GM19452 (cell line): ENCODE data around the gene PEPD.

ENCODE experiments used
- ATAC-seq: cut with Tn5 transposase; IDR thresholded peaks from one replicate; pipeline ENCODE4 v1.9.1; 2021; ENCODE audit not compliant: unreplicated experiment

The PEPD gene

GRCh38 chr19:33388725-33389420 lies 132.7 kb downstream of the PEPD start:
- ATAC-seq: no peak

GRCh38 chr19:33388231-33388724 lies 133.3 kb downstream of the PEPD start:
- no peak for ATAC-seq

GRCh38 chr19:33387351-33388230 lies 134.0 kb downstream of the PEPD start:
- no peak for ATAC-seq

DNA sequence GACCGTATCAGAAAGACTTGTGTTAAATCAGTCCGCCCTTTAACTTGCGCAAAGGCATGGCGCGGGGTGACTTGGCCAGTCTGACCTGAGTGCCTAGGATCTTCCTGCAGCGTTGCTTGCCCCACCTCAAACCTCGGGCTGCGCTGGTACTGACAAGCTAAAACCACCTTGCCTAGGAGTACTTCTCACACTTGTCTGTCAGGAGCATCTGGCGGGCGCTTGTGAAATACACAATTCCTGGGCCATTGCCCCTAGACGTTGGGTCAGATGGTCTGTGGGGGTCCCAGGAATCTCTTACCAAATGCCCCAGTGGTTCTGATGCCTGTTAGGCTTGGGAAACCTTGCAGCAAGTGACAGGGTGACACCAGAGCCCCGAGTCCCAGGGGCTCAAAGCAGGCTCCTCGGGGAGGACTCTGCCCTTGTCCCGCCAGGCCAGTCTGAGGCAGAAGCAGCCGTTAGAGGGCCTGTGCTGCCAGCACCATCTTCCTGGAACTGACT lies 135.2 kb downstream of the PEPD start:
- ATAC-seq: no peak

DNA sequence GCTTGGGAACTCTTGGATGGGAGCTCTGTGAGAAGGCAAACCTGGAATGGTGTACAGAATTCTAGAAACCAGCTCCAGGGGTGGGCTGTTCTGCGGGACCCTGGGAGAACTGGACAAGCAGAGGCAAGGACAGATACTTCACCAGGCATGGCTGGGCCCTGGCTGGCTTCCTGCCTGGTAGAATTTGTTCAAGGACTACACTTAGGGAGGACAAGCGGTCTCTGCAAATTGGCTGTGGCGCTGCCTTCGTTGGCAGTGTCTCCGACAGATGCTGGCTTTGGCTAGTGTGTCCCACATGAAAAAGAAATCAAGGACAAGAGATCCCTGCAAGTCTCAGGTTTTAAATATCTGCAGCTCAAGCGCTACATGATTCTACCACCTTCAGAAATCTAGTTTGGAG lies 135.6 kb downstream of the PEPD start:
- ATAC-seq: no peak

DNA sequence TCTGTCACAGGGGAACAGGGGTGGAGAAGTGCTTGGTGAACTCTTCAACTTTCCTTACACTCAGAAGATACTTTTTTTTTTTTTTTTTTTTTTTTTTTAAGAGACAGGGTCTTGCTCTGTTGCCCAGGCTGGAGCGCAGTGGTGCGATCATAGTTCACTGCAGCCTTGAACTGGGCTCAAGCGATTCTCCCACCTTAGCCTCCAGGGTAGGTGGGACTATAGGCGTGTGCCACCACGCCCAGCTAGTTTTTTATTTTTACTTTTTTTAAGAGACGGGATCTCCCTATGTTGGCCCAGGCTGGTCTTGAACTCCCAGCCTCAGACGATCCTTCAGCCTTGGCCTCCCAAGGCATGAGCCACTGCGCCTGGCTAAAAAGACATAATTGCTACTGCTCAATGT lies 136.6 kb downstream of the PEPD start:
- no peak for ATAC-seq

DNA sequence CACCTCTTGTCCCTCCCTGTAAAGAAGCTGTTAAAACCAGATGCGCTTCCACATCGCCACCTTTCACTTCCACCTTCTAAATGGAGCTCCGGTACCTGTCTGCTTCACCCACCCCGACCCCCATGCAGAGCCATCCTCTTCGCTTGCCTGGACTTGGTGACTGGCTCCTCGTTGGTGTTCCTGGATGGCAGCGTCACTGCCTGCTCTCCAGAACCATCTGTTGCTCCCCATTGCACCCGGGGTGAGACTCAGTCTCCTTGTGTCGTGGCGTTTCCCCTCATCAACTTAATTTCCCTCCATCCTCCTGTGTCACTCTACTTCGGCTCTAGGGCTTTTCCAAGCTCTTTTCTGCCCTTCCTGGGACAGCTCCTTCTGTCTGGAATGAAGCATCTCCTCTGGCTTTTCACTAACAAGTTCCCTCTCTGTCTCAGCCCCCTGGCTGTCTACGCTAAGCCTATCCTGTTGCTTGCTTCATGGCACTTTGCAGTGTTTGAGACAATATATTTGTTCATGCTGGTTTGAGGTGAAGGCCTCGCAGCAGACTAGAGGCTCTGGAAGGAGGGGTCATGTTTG lies 137.8 kb downstream of the PEPD start:
- no peak for ATAC-seq

GRCh38 chr19:33382982-33383381 lies 138.6 kb downstream of the PEPD start:
- ATAC-seq: no peak

GRCh38 chr19:33382006-33382405 lies 139.6 kb downstream of the PEPD start:
- ATAC-seq: no peak

GRCh38 chr19:33381101-33381500 lies 140.5 kb downstream of the PEPD start:
- no peak for ATAC-seq

GRCh38 chr19:33379151-33379829 lies 142.3 kb downstream of the PEPD start:
- no peak for ATAC-seq

DNA sequence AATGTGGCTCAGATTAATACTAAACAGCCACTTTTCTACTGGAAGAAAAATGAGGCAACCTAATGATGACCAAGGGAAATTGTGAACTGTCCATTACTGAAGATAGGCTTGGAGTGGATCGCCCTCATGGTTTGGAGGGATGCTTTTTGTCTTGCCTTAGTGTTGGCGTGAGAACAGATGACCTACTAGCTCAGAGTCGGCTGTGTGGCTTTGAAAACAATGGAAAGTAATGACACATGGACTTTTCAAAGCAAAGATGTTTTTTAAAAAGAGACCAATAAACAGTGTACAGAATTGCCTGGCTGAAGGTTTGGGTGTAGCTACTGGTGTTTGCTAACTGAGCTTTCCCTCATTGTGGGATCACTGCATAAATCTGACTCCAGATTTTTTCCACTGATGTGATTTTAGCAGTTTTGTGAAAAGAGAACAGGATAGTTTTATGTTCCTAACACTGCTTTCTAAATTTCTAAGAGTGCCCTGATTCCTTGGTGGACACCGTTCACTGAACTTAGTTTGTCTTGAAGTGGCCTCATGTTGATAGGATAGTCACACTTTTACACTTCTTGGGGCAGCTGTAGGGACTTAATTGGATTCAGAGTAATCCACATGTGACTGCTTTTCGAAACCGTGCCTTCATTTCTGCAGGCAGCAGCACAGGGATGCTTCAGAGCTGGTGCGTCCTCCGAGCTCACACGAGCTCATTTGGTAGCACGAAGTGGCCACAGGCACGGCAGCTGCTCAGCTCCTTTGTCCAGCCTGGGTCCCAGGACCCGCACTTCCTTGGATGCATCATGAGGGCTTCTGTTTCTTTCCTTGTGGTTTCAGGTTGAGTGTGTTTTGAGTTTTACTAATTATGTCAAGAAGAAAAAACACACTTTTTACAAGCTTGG lies 143.8 kb downstream of the PEPD start:
- ATAC-seq: no peak

DNA sequence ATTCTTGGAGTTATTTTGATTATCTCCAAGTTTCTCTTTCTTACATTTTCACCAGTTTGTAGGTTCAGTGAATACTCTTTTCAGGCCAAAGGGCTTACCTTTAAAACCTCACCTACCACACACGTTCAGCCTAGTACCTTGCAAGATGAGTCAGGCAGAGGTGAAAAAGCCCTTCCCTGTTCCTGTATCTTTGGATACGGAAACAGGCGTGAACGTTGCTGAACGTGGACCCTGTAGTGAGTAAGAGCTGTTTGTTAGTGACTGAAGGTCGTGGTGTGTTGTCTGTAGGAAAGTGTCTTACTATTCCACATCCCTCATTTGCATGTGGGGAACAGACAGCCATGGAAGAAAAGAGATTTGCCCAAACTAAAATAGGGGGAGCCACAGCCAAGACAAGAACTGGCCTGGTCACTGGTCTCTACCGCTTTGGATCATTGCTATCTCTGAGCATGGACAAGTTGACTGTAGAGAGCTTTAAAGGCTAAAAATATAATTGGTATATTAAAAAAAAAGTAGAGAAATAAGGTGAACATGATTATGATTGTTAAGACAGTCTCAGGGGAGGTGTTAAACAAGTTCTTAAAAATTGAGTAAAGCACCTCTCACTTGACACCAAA lies 144.5 kb downstream of the PEPD start:
- ATAC-seq: no peak

GRCh38 chr19:33376423-33376822 lies 145.2 kb downstream of the PEPD start:
- no peak for ATAC-seq

- no peak for ATAC-seq
Observed at GRCh38 chr19:33375837-33376159, 145.8 kb downstream of the PEPD start.

DNA sequence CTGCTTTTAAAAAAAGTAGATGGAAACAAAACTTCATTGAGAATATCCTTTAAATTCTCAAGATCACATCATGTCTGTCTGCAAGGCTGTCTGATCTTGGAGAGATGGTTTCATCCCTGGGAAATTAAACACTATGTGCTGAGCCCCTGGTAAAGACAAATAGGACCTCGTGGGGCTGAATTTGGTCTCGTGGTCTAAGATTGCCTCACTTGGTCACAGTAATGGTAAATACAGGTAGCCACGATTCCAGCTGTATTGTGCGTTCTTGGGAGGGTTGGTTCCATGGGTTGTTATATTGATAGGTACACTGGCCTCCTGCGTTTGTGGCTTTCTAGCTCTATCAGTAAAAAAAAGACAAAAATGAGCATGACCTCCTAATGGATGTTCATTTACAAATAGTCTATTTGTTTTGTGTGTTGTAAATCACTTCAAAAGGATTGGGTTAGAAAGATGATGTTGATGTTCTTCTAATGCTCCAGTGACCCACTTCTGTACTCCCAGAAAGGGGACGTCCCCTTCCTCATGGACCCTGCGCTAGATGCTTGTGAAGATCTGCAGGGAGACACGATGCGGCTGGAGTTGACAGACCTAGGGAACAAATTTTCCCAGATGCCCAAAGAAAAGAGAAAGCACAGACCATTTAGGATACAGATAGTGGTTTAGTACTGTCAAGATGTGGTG lies 146.3 kb downstream of the PEPD start:
- ATAC-seq: no peak

DNA sequence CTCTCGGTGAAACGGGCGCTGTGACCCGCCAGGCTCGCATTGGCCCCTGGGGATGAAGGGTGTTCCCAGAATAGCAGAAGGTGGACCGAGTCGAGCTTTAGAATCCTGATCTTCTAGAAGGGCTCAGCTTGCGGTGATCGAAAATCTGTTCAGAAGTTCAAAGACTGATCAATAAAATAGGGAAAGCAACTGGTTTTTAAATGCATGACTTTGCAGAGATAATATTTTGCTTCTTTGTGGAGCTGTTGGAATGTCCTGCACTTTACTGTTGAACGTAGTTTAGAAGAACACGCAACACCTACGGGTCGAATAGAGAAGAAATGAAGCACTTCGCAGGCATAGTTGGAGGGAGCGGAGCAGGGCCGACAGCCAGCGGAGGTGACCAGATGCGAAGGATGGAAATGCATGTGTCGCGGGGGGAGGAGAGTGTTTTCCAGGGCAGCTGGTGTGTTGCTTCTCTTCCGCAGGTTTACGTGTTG lies 147.3 kb downstream of the PEPD start:
- ATAC-seq: no peak

DNA sequence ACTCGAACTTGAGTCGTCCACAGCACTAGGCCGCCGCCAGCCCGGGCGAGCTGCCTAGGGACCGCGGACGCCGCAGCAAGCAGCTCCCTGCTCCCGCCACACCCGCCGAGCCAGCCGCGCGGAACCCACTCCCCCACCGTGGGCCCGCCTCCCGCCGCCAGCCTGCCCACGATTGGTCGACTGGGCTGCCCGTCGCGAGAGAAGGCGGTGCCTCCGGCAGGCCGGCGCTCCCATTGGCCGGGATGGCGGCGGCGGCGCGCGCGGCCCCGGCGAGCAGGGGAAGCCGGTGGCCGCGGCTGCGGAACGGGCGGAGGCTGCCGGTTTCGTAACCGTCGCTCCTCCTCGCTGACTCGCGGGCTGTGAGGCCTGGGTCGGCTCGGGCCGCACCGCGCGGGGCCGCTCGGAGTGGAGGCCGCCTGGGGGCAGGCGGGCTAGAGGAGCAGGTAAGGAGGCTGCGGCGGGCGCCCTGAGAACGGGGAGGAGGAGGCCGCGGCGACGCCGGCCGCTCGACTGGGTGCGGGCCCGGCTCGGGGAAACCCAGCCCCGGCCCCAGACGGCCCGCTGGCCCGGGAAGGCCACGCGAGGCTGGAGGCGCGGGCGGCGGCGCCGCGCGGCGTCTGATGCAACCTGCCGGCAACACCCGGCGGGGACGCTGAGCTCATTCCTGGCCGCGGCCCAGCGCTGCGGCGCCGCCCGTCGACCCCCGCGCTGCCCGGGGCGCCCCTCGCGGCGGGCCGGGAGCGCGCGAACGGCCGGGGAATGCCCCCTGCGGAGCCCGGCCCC lies 147.9 kb downstream of the PEPD start, which contains the start of gene CEBPG:
Gene CEBPG, plus strand, starts transcription at position 257 of the 783 bp plus-strand sequence. CDS start 5,531 bp downstream, outside the sequence.
- peak; percentile 87 for ATAC-seq
